ENCODE measurements around the gene SLC25A24.

- TF ChIP-seq, protein P1, sequence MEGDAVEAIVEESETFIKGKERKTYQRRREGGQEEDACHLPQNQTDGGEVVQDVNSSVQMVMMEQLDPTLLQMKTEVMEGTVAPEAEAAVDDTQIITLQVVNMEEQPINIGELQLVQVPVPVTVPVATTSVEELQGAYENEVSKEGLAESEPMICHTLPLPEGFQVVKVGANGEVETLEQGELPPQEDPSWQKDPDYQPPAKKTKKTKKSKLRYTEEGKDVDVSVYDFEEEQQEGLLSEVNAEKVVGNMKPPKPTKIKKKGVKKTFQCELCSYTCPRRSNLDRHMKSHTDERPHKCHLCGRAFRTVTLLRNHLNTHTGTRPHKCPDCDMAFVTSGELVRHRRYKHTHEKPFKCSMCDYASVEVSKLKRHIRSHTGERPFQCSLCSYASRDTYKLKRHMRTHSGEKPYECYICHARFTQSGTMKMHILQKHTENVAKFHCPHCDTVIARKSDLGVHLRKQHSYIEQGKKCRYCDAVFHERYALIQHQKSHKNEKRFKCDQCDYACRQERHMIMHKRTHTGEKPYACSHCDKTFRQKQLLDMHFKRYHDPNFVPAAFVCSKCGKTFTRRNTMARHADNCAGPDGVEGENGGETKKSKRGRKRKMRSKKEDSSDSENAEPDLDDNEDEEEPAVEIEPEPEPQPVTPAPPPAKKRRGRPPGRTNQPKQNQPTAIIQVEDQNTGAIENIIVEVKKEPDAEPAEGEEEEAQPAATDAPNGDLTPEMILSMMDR (IDR thresholded peaks at IDR 0.05): no peak
- TF ChIP-seq POLR2A (IDR thresholded peaks at IDR 0.05): no peak
These were observed 92.0 kb downstream of the SLC25A24 start for GRCh38 chr1:108108119-108108518.

Data from uterus (tissue), 2 donors.